Mesenchymal stem cell (in vitro differentiated cells and primary cell): ENCODE measurements around the gene LGALS9C.
"Not testable (repeated sequence)": the region's sequence is repeated elsewhere in the genome, so short reads cannot be mapped to it uniquely, and the experiment has no call there.

ENCODE experiments used
- DNase-seq: peaks from one replicate; pipeline ENCODE4 v3.0.0-alpha.2; 2013
- H2AFZ ChIP-seq: one replicate; pipeline ENCODE4 v1.6.1; 2013; ENCODE audit warnings: low read depth, mild to moderate bottlenecking, control low read depth, inconsistent platforms, low read length, moderate library complexity
- H2AK5ac ChIP-seq: 2 replicates; pipeline ENCODE4 v1.6.1; 2013; ENCODE audit warnings: low read length, moderate library complexity, mild to moderate bottlenecking, inconsistent platforms; ENCODE audit not compliant: severe bottlenecking
- H2BK120ac ChIP-seq: one replicate; pipeline ENCODE4 v1.6.1; 2013; ENCODE audit warnings: low read depth, mild to moderate bottlenecking, inconsistent platforms, low read length, moderate library complexity
- H2BK12ac ChIP-seq, 2 experiments: one replicate each; pipeline ENCODE4 v1.6.1; 2013; ENCODE audit warnings: inconsistent platforms in 2 of 2, low read length in 2 of 2, mild to moderate bottlenecking in 2 of 2, moderate library complexity in 2 of 2, control low read depth in 1 of 2
- H2BK15ac ChIP-seq: one replicate; pipeline ENCODE4 v1.6.1; 2013; ENCODE audit warnings: mild to moderate bottlenecking, low read depth, inconsistent platforms; ENCODE audit not compliant: poor library complexity, severe bottlenecking
- H2BK5ac ChIP-seq: 2 replicates; pipeline ENCODE4 v1.6.1; 2013; ENCODE audit warnings: low read depth, mild to moderate bottlenecking, low read length, control low read depth, inconsistent platforms; ENCODE audit not compliant: poor library complexity, severe bottlenecking
- H3K14ac ChIP-seq, 2 experiments: one replicate each; pipeline ENCODE4 v1.6.1; 2013; ENCODE audit warnings: inconsistent platforms in 2 of 2, low read length in 2 of 2, control low read depth in 1 of 2, mild to moderate bottlenecking in 1 of 2, moderate library complexity in 1 of 2
- H3K18ac ChIP-seq, 2 experiments: one replicate each; pipeline ENCODE4 v1.6.1; 2013; ENCODE audit warnings: inconsistent platforms in 2 of 2, low read length in 2 of 2, control low read depth in 1 of 2, low read depth in 1 of 2, mild to moderate bottlenecking in 1 of 2
- H3K23ac ChIP-seq, 2 experiments: one replicate each; pipeline ENCODE4 v1.6.1; 2013; ENCODE audit warnings: inconsistent platforms in 2 of 2, low read length in 2 of 2, mild to moderate bottlenecking in 2 of 2, moderate library complexity in 2 of 2, control low read depth in 1 of 2
- H3K27ac ChIP-seq: 2 replicates; pipeline ENCODE4 v1.5.1; 2013; ENCODE audit warnings: mild to moderate bottlenecking, moderate library complexity, low read length, control low read depth, inconsistent platforms; ENCODE audit not compliant: poor library complexity, severe bottlenecking
- H3K27me3 ChIP-seq, 2 experiments: 2 replicates each; pipeline versions ENCODE4 v1.6.1 to v1.7.0; 2013; ENCODE audit warnings: low read length in 2 of 2, mild to moderate bottlenecking in 2 of 2, moderate library complexity in 2 of 2, control low read depth in 1 of 2, inconsistent platforms in 1 of 2; ENCODE audit not compliant: control insufficient read depth in 1 of 2, insufficient read depth in 1 of 2
- H3K36me3 ChIP-seq, 2 experiments: 2 replicates each; pipeline versions ENCODE4 v1.6.1 to v1.7.0; 2013; ENCODE audit warnings: low read length in 2 of 2, control low read depth in 1 of 2, inconsistent platforms in 1 of 2, low read depth in 1 of 2, mild to moderate bottlenecking in 1 of 2; ENCODE audit not compliant: insufficient read depth in 2 of 2, control insufficient read depth in 1 of 2
- H3K4ac ChIP-seq, 2 experiments: one replicate each; pipeline ENCODE4 v1.6.1; 2013; ENCODE audit warnings: inconsistent platforms in 2 of 2, low read length in 2 of 2, mild to moderate bottlenecking in 2 of 2, moderate library complexity in 2 of 2, control low read depth in 1 of 2, low read depth in 1 of 2
- H3K4me1 ChIP-seq: 2 replicates; pipeline ENCODE4 v1.6.1; 2013; ENCODE audit warnings: low read depth, low read length, control low read depth; ENCODE audit not compliant: control insufficient read depth, insufficient read depth
- H3K4me2 ChIP-seq: 2 replicates; pipeline ENCODE4 v1.6.1; 2013; ENCODE audit warnings: low read length, mild to moderate bottlenecking, inconsistent platforms; ENCODE audit not compliant: poor library complexity, severe bottlenecking
- H3K4me3 ChIP-seq, 2 experiments: 2 replicates each; pipeline versions ENCODE4 v1.5.1 to v1.7.0; 2013; ENCODE audit warnings: low read length in 2 of 2, mild to moderate bottlenecking in 2 of 2, control low read depth in 1 of 2, low read depth in 1 of 2; ENCODE audit not compliant: insufficient read depth in 1 of 2
- H3K79me1 ChIP-seq: replicated peaks from 2 replicates; pipeline ENCODE4 v1.6.1; 2013; ENCODE audit warnings: mild to moderate bottlenecking, control low read depth, low read length, inconsistent platforms; ENCODE audit not compliant: poor library complexity, severe bottlenecking
- H3K9ac ChIP-seq: 2 replicates; pipeline ENCODE4 v1.7.0; 2013; ENCODE audit warnings: mild to moderate bottlenecking, low read length, moderate library complexity
- H3K9me3 ChIP-seq: 2 replicates; pipeline ENCODE4 v1.7.0; 2013; ENCODE audit warnings: mild to moderate bottlenecking, low read length; ENCODE audit not compliant: control insufficient read depth
- H4K8ac ChIP-seq: one replicate; pipeline ENCODE4 v1.6.1; 2013; ENCODE audit warnings: inconsistent platforms, mild to moderate bottlenecking, low read length, moderate library complexity
- H4K91ac ChIP-seq: one replicate; pipeline ENCODE4 v1.6.1; 2013; ENCODE audit warnings: mild to moderate bottlenecking, low read length, inconsistent platforms
- WGBS: methylation state at CpG from one replicate; pipeline ENCODE4 v1.1.7; 2013; ENCODE audit warnings: mixed read lengths; 5-methylcytosine and 5-hydroxymethylcytosine counted together

The LGALS9C gene

GRCh38 chr17:18470345-18470930 lies 6.2 kb upstream of the LGALS9C start:
- not testable (repeated sequence) for DNase-seq, H2BK12ac ChIP-seq, H3K79me1 ChIP-seq, H3K36me3 ChIP-seq, H3K23ac ChIP-seq, H4K91ac ChIP-seq, H4K8ac ChIP-seq, H3K9ac ChIP-seq, H3K4me3 ChIP-seq, H3K27ac ChIP-seq, H3K14ac ChIP-seq, H2BK5ac ChIP-seq, H2BK15ac ChIP-seq, H3K18ac ChIP-seq, H3K4ac ChIP-seq, H2BK120ac ChIP-seq, H3K9me3 ChIP-seq, H3K4me1 ChIP-seq, H2AFZ ChIP-seq, H3K27me3 ChIP-seq, H3K4me2 ChIP-seq, H2AK5ac ChIP-seq
- no CpG with 5 or more reads among the region's 11 CpGs for WGBS

- H2BK15ac ChIP-seq, H3K9me3 ChIP-seq, H2AFZ ChIP-seq, H4K91ac ChIP-seq, DNase-seq, H3K27ac ChIP-seq, H3K4me3 ChIP-seq, H2BK5ac ChIP-seq, H3K79me1 ChIP-seq, H3K4me2 ChIP-seq, H2BK120ac ChIP-seq, H3K9ac ChIP-seq, H2AK5ac ChIP-seq, H4K8ac ChIP-seq, H3K4ac ChIP-seq, H3K14ac ChIP-seq, H3K27me3 ChIP-seq, H3K36me3 ChIP-seq, H3K18ac ChIP-seq, H3K4me1 ChIP-seq, H3K23ac ChIP-seq, H2BK12ac ChIP-seq: not testable (repeated sequence)
- WGBS = no CpG with 5 or more reads among the region's 4 CpGs
These were observed 2.6 kb upstream of the LGALS9C start for GRCh38 chr17:18473967-18474366.

- H3K23ac ChIP-seq, H2BK120ac ChIP-seq, H3K4me2 ChIP-seq, H3K27ac ChIP-seq, H2AFZ ChIP-seq, H3K79me1 ChIP-seq, H4K91ac ChIP-seq, H3K9me3 ChIP-seq, H3K18ac ChIP-seq, H2BK15ac ChIP-seq, H3K9ac ChIP-seq, H2BK12ac ChIP-seq, DNase-seq, H3K4me3 ChIP-seq, H4K8ac ChIP-seq, H3K36me3 ChIP-seq, H2AK5ac ChIP-seq, H2BK5ac ChIP-seq, H3K4me1 ChIP-seq, H3K4ac ChIP-seq, H3K27me3 ChIP-seq, H3K14ac ChIP-seq: not testable (repeated sequence)
- 90% methylated on average over 4 of the region's 7 CpGs for WGBS
These were observed 1.8 kb upstream of the LGALS9C start for GRCh38 chr17:18474754-18475153.

GRCh38 chr17:18477367-18477766 lies 778 bp downstream of the LGALS9C start:
- H2BK12ac ChIP-seq = not testable (repeated sequence)

More at GRCh38 chr17:18477367-18477766, 778 bp downstream of the LGALS9C start:
- not testable (repeated sequence) for H2BK120ac ChIP-seq, H3K23ac ChIP-seq, H4K91ac ChIP-seq, H3K4me3 ChIP-seq, H3K9me3 ChIP-seq, H2BK5ac ChIP-seq, H2AK5ac ChIP-seq, H3K9ac ChIP-seq, H2AFZ ChIP-seq, H2BK15ac ChIP-seq, H3K79me1 ChIP-seq, H3K4ac ChIP-seq, H3K4me2 ChIP-seq, H3K14ac ChIP-seq, DNase-seq, H3K18ac ChIP-seq, H3K4me1 ChIP-seq, H3K36me3 ChIP-seq, H3K27ac ChIP-seq, H4K8ac ChIP-seq, H3K27me3 ChIP-seq
- WGBS = no CpG with 5 or more reads among the region's 5 CpGs
